Fibroblast of lung (primary cell): ENCODE results near the gene PTPRU. TPM values are rescaled to one million over a fixed set of nuclear protein-coding genes. Genes with fewer than 3 reads are reported as not detected.

Source experiments
- DNase-seq, 2 donors: peaks; one replicate each; pipeline versions ENCODE4 v3.0.0 to v3.0.0-alpha.2; 2010; ENCODE audit warnings: low read depth in 2 of 2
- H2AFZ ChIP-seq: 2 replicates; pipeline ENCODE4 v1.5.1; 2012; ENCODE audit warnings: low read length, control low read depth, inconsistent platforms
- H3K27ac ChIP-seq: 2 replicates; pipeline ENCODE4 v1.5.1; 2011; ENCODE audit warnings: low read length, control low read depth; ENCODE audit not compliant: insufficient read depth
- H3K27me3 ChIP-seq: 2 replicates; pipeline ENCODE4 v1.5.1; 2011; ENCODE audit warnings: mild to moderate bottlenecking, low read length; ENCODE audit not compliant: control insufficient read depth, insufficient read depth
- H3K36me3 ChIP-seq: 2 replicates; pipeline ENCODE4 v1.5.1; 2011; ENCODE audit warnings: low read length; ENCODE audit not compliant: control insufficient read depth, insufficient read depth
- H3K4me1 ChIP-seq: 2 replicates; pipeline ENCODE4 v1.5.1; 2011; ENCODE audit warnings: low read length; ENCODE audit not compliant: control insufficient read depth, insufficient read depth; ENCODE audit errors: extremely low read depth
- H3K4me2 ChIP-seq: 2 replicates; pipeline ENCODE4 v1.5.1; 2011; ENCODE audit warnings: low read length, control low read depth; ENCODE audit not compliant: insufficient read depth; ENCODE audit errors: extremely low read depth
- H3K4me3 ChIP-seq, 4 experiments: fragments of 200-600 bp in 1 of 4; sonication (generic) in 1 of 4; replicated peaks in 1 of 4; 2 replicates each; pipeline ENCODE4 v1.5.1; 2011 to 2016; ENCODE audit warnings: low read length in 4 of 4, low read depth in 3 of 4, mild to moderate bottlenecking in 3 of 4, control low read depth in 2 of 4, inconsistent platforms in 1 of 4, mixed read lengths in 1 of 4; ENCODE audit not compliant: insufficient read depth in 1 of 4; ENCODE audit errors: control extremely low read depth in 1 of 4
- H3K79me2 ChIP-seq: 2 replicates; pipeline ENCODE4 v1.5.1; 2012; ENCODE audit warnings: mild to moderate bottlenecking, low read length, inconsistent platforms; ENCODE audit not compliant: control insufficient read depth, insufficient read depth
- H3K9ac ChIP-seq: 2 replicates; pipeline ENCODE4 v1.5.1; 2011; ENCODE audit warnings: mild to moderate bottlenecking, low read length, control low read depth; ENCODE audit not compliant: insufficient read depth
- H3K9me3 ChIP-seq: 2 replicates; pipeline ENCODE4 v1.5.1; 2012; ENCODE audit warnings: low read depth, low read length; ENCODE audit not compliant: control insufficient read depth, insufficient read depth
- H4K20me1 ChIP-seq: 2 replicates; pipeline ENCODE4 v1.5.1; 2011; ENCODE audit warnings: low read length; ENCODE audit not compliant: control insufficient read depth, insufficient read depth; ENCODE audit errors: extremely low read depth
- EZH2 ChIP-seq: IDR thresholded peaks from 2 replicates; pipeline ENCODE4 v1.5.1; 2012; ENCODE audit warnings: low read length, control low read depth, mild to moderate bottlenecking; ENCODE audit errors: missing control alignments
- polyA plus RNA-seq, 2 donors: library from polyadenylated mRNA; depleted of rRNA in 1 of 2; stranded (reverse) in 1 of 2; unstranded in 1 of 2; fragments of >200 nt; gene quantifications; 2 replicates each; pipeline ENCODE4 v1.2.1, GENCODE V29; 2011 to 2012; ENCODE audit warnings: missing spikeins in 1 of 2
- total RNA-seq: library from RNA; depleted of rRNA; stranded (reverse); fragments of >200 nt; gene quantifications from 2 replicates; pipeline ENCODE4 v1.2.1, GENCODE V29; 2014
- TF ChIP-seq, protein P1 (sequence below), 2 donors: IDR thresholded peaks in 1 of 2; conservative IDR thresholded peaks in 1 of 2; 1 replicate in 1 of 2; 2 replicates in 1 of 2; pipeline ENCODE4 v1.5.1; 2011 to 2012; ENCODE audit warnings: low read length in 2 of 2, control low read depth in 1 of 2, inconsistent platforms in 1 of 2, low read depth in 1 of 2, mild to moderate bottlenecking in 1 of 2

The PTPRU gene
- total and polyA plus RNA-seq, 2 donors (not counting 1 experiment from before 2014, with no cell fraction given): 1.4 to 25.8 TPM

GRCh38 chr1:29332204-29332603 is 95.9 kb downstream of the PTPRU start:
- H3K4me1 ChIP-seq: no peaks in the 10 kb centered on the region
- no peak overlapping the region for H3K27ac ChIP-seq
- no peaks in the 10 kb centered on the region for H4K20me1 ChIP-seq
- H2AFZ ChIP-seq: no peak overlapping the region
- H3K4me2 ChIP-seq: no peak overlapping the region
- H3K27me3 ChIP-seq: no peaks in the 10 kb centered on the region
- DNase-seq: peak; percentile 18 to 44
- no peak overlapping the region for H3K9ac ChIP-seq
- no peaks in the 10 kb centered on the region for H3K36me3 ChIP-seq
- TF ChIP-seq, protein P1, sequence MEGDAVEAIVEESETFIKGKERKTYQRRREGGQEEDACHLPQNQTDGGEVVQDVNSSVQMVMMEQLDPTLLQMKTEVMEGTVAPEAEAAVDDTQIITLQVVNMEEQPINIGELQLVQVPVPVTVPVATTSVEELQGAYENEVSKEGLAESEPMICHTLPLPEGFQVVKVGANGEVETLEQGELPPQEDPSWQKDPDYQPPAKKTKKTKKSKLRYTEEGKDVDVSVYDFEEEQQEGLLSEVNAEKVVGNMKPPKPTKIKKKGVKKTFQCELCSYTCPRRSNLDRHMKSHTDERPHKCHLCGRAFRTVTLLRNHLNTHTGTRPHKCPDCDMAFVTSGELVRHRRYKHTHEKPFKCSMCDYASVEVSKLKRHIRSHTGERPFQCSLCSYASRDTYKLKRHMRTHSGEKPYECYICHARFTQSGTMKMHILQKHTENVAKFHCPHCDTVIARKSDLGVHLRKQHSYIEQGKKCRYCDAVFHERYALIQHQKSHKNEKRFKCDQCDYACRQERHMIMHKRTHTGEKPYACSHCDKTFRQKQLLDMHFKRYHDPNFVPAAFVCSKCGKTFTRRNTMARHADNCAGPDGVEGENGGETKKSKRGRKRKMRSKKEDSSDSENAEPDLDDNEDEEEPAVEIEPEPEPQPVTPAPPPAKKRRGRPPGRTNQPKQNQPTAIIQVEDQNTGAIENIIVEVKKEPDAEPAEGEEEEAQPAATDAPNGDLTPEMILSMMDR (conservative IDR thresholded peaks at IDR 0.05 in 1 of 2, IDR thresholded peaks at IDR 0.05 in 1 of 2; ENCODE audit: low read depth in 1 of 2, low read length in 2 of 2): peak; percentile 31 to 56
- no peak for TF ChIP-seq EZH2
- no peaks in the 10 kb centered on the region for H3K9me3 ChIP-seq
- H3K4me3 ChIP-seq: no peak overlapping the region
- H3K79me2 ChIP-seq: no peaks in the 10 kb centered on the region

DNA sequence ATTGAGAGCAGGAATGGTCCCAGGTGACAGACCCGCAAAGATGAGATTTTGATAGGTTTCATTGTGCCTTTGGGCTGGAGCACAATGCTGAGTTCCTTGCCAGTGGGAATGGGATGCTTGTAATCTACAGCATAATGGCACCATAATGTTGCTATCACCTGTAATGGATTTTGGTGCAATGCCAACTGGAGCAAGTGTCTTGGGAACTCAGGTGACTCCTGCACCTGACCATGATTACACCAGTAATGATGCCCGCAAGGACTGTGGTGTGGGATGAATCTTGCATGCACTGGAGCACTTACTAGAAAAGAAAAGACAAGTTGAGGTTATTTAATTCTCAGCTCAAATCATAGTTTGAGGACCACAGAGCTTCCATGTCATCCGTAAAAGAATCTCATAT is 96.7 kb downstream of the PTPRU start:
- H3K4me1 ChIP-seq: no peaks in the 10 kb centered on the region
- no peak for DNase-seq

DNA sequence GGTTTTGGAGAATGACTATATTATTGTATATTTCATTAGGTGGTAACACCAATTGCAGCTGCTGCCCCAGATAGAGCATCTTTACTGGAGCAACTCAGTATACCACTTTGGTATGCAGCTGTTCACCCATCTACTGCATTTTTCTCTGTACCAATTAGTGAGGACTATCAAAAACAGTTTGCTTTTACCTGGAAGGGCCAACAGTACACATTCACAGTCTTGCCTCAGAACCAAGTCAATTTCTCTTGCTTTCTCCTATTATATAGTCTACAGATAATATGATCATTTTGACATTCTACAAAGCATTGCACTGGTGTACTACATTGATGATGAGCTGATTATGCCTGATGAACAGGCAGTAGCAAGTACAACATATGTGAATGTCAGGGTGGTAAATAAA is 99.3 kb downstream of the PTPRU start:
- Histone ChIP-seq H3K79me2 (no peaks in the 10 kb centered on the region), H3K36me3 (no peaks in the 10 kb centered on the region)
- DNase-seq: no peak

More for the DNA sequence above, 96.7 kb downstream of the PTPRU start:
- Histone ChIP-seq H4K20me1 (no peaks in the 10 kb centered on the region), H3K9me3 (no peaks in the 10 kb centered on the region), H3K4me2 (no peak overlapping the region), H3K36me3 (no peaks in the 10 kb centered on the region), H3K27ac (no peak overlapping the region), H3K79me2 (no peaks in the 10 kb centered on the region), H3K4me3 (no peak overlapping the region), H3K9ac (no peak overlapping the region), H2AFZ (no peak overlapping the region), H3K27me3 (no peaks in the 10 kb centered on the region)
- TF ChIP-seq, protein P1 (conservative IDR thresholded peaks at IDR 0.05 in 1 of 2, IDR thresholded peaks at IDR 0.05 in 1 of 2; ENCODE audit: low read depth in 1 of 2, low read length in 2 of 2): no peak
- no peak for TF ChIP-seq EZH2

More for the DNA sequence above, 99.3 kb downstream of the PTPRU start:
- no peak overlapping the region for H3K4me3 ChIP-seq
- H3K27ac ChIP-seq: no peak overlapping the region
- TF ChIP-seq, protein P1 (conservative IDR thresholded peaks at IDR 0.05 in 1 of 2, IDR thresholded peaks at IDR 0.05 in 1 of 2; ENCODE audit: low read depth in 1 of 2, low read length in 2 of 2): no peak
- no peak for TF ChIP-seq EZH2
- no peaks in the 10 kb centered on the region for H4K20me1 ChIP-seq
- no peak overlapping the region for H3K9ac ChIP-seq
- H3K9me3 ChIP-seq: no peaks in the 10 kb centered on the region
- H3K4me2 ChIP-seq: no peak overlapping the region
- no peak overlapping the region for H2AFZ ChIP-seq
- H3K4me1 ChIP-seq: no peaks in the 10 kb centered on the region
- no peaks in the 10 kb centered on the region for H3K27me3 ChIP-seq
